MM.1S (cell line): Measurements from ENCODE around the gene LGALS7.

Source experiments
- DNase-seq: peaks from one replicate; pipeline ENCODE4 v3.0.0-alpha.2; 2015
- H2AFZ ChIP-seq: fragments of 300-600 bp; sonication (generic); 2 replicates; pipeline ENCODE4 v1.6.0; 2016; ENCODE audit warnings: antibody characterized with exemption, low read length
- H3F3A ChIP-seq: fragments of 300-600 bp; sonication (generic); 2 replicates; pipeline ENCODE4 v1.6.1; 2016; ENCODE audit warnings: mild to moderate bottlenecking, antibody characterized with exemption, low read length, moderate library complexity, mixed read lengths; ENCODE audit not compliant: insufficient read depth
- H3K27ac ChIP-seq: fragments of 300-600 bp; sonication (generic); 2 replicates; pipeline ENCODE4 v1.5.1; 2016; ENCODE audit warnings: mild to moderate bottlenecking, low read length
- H3K27me3 ChIP-seq: fragments of 300-600 bp; sonication (generic); replicated peaks from 2 replicates; pipeline ENCODE4 v1.6.0; 2016; ENCODE audit warnings: low read length; ENCODE audit not compliant: insufficient read depth
- H3K36me3 ChIP-seq: fragments of 300-600 bp; sonication (generic); replicated peaks from 2 replicates; pipeline ENCODE4 v1.6.1; 2016; ENCODE audit warnings: mild to moderate bottlenecking, low read length, mixed read lengths; ENCODE audit not compliant: insufficient read depth
- H3K4me1 ChIP-seq: fragments of 300-600 bp; sonication (generic); 2 replicates; pipeline ENCODE4 v1.6.1; 2016; ENCODE audit warnings: low read length, mixed read lengths
- H3K4me2 ChIP-seq: fragments of 300-600 bp; sonication (generic); 2 replicates; pipeline ENCODE4 v1.6.0; 2016; ENCODE audit warnings: low read depth, low read length
- H3K4me3 ChIP-seq: fragments of 300-600 bp; sonication (generic); 2 replicates; pipeline ENCODE4 v1.5.1; 2016; ENCODE audit warnings: low read length, mixed read lengths
- H3K79me2 ChIP-seq: fragments of 300-600 bp; sonication (generic); 2 replicates; pipeline ENCODE4 v1.6.1; 2016; ENCODE audit warnings: mixed run types, low read length, mixed read lengths
- H3K9ac ChIP-seq: fragments of 300-600 bp; sonication (generic); 2 replicates; pipeline ENCODE4 v1.6.1; 2016; ENCODE audit warnings: low read length, mixed read lengths
- H3K9me2 ChIP-seq: fragments of 300-600 bp; sonication (generic); replicated peaks from 2 replicates; pipeline ENCODE4 v1.6.1; 2016; ENCODE audit warnings: mild to moderate bottlenecking, low read length, mixed read lengths; ENCODE audit not compliant: insufficient read depth
- H3K9me3 ChIP-seq: fragments of 300-600 bp; sonication (generic); replicated peaks from 2 replicates; pipeline ENCODE4 v1.6.1; 2016; ENCODE audit warnings: mild to moderate bottlenecking, low read length, mixed read lengths; ENCODE audit not compliant: insufficient read depth
- H4K20me1 ChIP-seq: fragments of 300-600 bp; sonication (generic); 2 replicates; pipeline ENCODE4 v1.6.1; 2016; ENCODE audit warnings: mild to moderate bottlenecking, low read length, moderate library complexity, mixed read lengths; ENCODE audit not compliant: insufficient read depth
- EZH2 ChIP-seq: fragments of 300-600 bp; sonication (generic); optimal IDR thresholded peaks from 2 replicates; pipeline ENCODE3; 2017; ENCODE audit warnings: low read depth, mild to moderate bottlenecking, antibody characterized with exemption, low read length, mixed read lengths
- EZH2phosphoT487 ChIP-seq: fragments of 300-600 bp; sonication (generic); IDR thresholded peaks from 2 replicates; pipeline ENCODE4 v1.6.1; 2018; ENCODE audit warnings: antibody characterized with exemption, low read length
- TF ChIP-seq, protein P1 (sequence below): fragments of 300-600 bp; sonication (generic); IDR thresholded peaks from 2 replicates; pipeline ENCODE4 v1.5.1; 2016; ENCODE audit warnings: antibody characterized with exemption, low read length, mixed read lengths

Gene LGALS7

GRCh38 chr19:38745316-38745715 lies 28.0 kb downstream of the LGALS7 start:
- no peaks in the 10 kb centered on the region for H3F3A ChIP-seq
- H3K4me1 ChIP-seq: no peaks in the 10 kb centered on the region
- H3K4me2 ChIP-seq: no peak overlapping the region
- no peak overlapping the region for H3K9ac ChIP-seq
- H3K36me3 ChIP-seq: no peaks in the 10 kb centered on the region
- TF ChIP-seq EZH2phosphoT487 (no peak), EZH2 (no peak)
- TF ChIP-seq, protein P1, sequence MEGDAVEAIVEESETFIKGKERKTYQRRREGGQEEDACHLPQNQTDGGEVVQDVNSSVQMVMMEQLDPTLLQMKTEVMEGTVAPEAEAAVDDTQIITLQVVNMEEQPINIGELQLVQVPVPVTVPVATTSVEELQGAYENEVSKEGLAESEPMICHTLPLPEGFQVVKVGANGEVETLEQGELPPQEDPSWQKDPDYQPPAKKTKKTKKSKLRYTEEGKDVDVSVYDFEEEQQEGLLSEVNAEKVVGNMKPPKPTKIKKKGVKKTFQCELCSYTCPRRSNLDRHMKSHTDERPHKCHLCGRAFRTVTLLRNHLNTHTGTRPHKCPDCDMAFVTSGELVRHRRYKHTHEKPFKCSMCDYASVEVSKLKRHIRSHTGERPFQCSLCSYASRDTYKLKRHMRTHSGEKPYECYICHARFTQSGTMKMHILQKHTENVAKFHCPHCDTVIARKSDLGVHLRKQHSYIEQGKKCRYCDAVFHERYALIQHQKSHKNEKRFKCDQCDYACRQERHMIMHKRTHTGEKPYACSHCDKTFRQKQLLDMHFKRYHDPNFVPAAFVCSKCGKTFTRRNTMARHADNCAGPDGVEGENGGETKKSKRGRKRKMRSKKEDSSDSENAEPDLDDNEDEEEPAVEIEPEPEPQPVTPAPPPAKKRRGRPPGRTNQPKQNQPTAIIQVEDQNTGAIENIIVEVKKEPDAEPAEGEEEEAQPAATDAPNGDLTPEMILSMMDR: no peak
- H3K27ac ChIP-seq: no peak overlapping the region
- H3K4me3 ChIP-seq: no peak overlapping the region
- no peaks in the 10 kb centered on the region for H4K20me1 ChIP-seq
- no peak for DNase-seq
- no peaks in the 10 kb centered on the region for H3K79me2 ChIP-seq
- H2AFZ ChIP-seq: no peak overlapping the region
- no peaks in the 10 kb centered on the region for H3K9me2 ChIP-seq
- H3K27me3 ChIP-seq: no peaks in the 10 kb centered on the region
- no peaks in the 10 kb centered on the region for H3K9me3 ChIP-seq

GRCh38 chr19:38744874-38745273 lies 28.4 kb downstream of the LGALS7 start:
- Histone ChIP-seq H4K20me1 (no peaks in the 10 kb centered on the region), H3K4me3 (no peak overlapping the region), H3K4me1 (no peaks in the 10 kb centered on the region), H2AFZ (no peak overlapping the region), H3K79me2 (no peaks in the 10 kb centered on the region), H3K9ac (no peak overlapping the region), H3K9me2 (no peaks in the 10 kb centered on the region), H3K9me3 (no peaks in the 10 kb centered on the region), H3K27ac (no peak overlapping the region), H3K36me3 (no peaks in the 10 kb centered on the region), H3K27me3 (no peaks in the 10 kb centered on the region), H3F3A (no peaks in the 10 kb centered on the region), H3K4me2 (no peak overlapping the region)
- no peak for DNase-seq
- TF ChIP-seq, protein P1: no peak
- no peak for TF ChIP-seq EZH2phosphoT487

- DNase-seq: no peak
- Histone ChIP-seq H3F3A (no peaks in the 10 kb centered on the region), H3K27me3 (no peaks in the 10 kb centered on the region; the same call in 1 of the 2 replicates), H3K9me2 (no peaks in the 10 kb centered on the region), H3K79me2 (no peaks in the 10 kb centered on the region), H4K20me1 (no peaks in the 10 kb centered on the region), H3K9ac (no peak within 1 kb of the TSS), H3K4me3 (no peak within 1 kb of the TSS), H2AFZ (no peak within 1 kb of the TSS), H3K4me1 (no peaks in the 10 kb centered on the region), H3K27ac (no peak within 1 kb of the TSS), H3K4me2 (no peak within 1 kb of the TSS), H3K9me3 (no peaks in the 10 kb centered on the region), H3K36me3 (no peaks in the 10 kb centered on the region)
- TF ChIP-seq EZH2: no peak
- TF ChIP-seq, protein P1: no peak
Measured at GRCh38 chr19:38744298-38744681, 29.0 kb downstream of the LGALS7 start, which contains the start of gene CAPN12. CAPN12 (minus strand) TSS chr19:38744474; CDS start chr19:38744165, 309 bp downstream.
